ENCODE measurements around the gene DRC1. TPM values are rescaled to one million over a fixed set of nuclear protein-coding genes. Genes with fewer than 3 reads are reported as not detected.

DRC1 gene
- total and polyA plus RNA-seq, 7 donors: 0.06 to 0.54 TPM; not detected in 5

GRCh38 chr2:26482211-26483026 is 80.7 kb downstream of the DRC1 start:
- WGBS, 2 donors: 88 to 91% methylated on average over 30 of the region's 30 CpGs
- TF ChIP-seq EP300 (IDR thresholded peaks at IDR 0.05) (no peak), POLR2AphosphoS5 (IDR thresholded peaks at IDR 0.05) (no peak), POLR2A (IDR thresholded peaks at IDR 0.05) (no peak), CTCF (IDR thresholded peaks at IDR 0.05) (no peak)
- H3K9me3 ChIP-seq: no peaks in the 10 kb centered on the region
- intact Hi-C loops (cut with DNase I): no loop called here
- peaks cover 0 to 5% (median 0%) of the 10 kb centered on the region in 3 donors for H3K27me3 ChIP-seq
- H3K36me3 ChIP-seq: no peaks in the 10 kb centered on the region
- no peak for DNase-seq
- H3K4me3 ChIP-seq: no peak overlapping the region
- H3K4me1 ChIP-seq: no peaks in the 10 kb centered on the region
- no peak overlapping the region for H3K27ac ChIP-seq

GRCh38 chr2:26483027-26483326 is 81.3 kb downstream of the DRC1 start:
- peaks cover 0 to 5% (median 0%) of the 10 kb centered on the region in 3 donors for H3K27me3 ChIP-seq
- no peak for DNase-seq
- no peak overlapping the region for H3K27ac ChIP-seq
- no peaks in the 10 kb centered on the region for H3K4me1 ChIP-seq
- TF ChIP-seq POLR2AphosphoS5 (IDR thresholded peaks at IDR 0.05) (no peak), EP300 (IDR thresholded peaks at IDR 0.05) (no peak), POLR2A (IDR thresholded peaks at IDR 0.05) (no peak), CTCF (IDR thresholded peaks at IDR 0.05) (no peak)
- H3K36me3 ChIP-seq: no peaks in the 10 kb centered on the region
- WGBS, 2 donors: 94 to 97% methylated on average over 11 of the region's 11 CpGs
- intact Hi-C loops (cut with DNase I): no loop called here
- no peaks in the 10 kb centered on the region for H3K9me3 ChIP-seq
- H3K4me3 ChIP-seq: no peak overlapping the region

DNA sequence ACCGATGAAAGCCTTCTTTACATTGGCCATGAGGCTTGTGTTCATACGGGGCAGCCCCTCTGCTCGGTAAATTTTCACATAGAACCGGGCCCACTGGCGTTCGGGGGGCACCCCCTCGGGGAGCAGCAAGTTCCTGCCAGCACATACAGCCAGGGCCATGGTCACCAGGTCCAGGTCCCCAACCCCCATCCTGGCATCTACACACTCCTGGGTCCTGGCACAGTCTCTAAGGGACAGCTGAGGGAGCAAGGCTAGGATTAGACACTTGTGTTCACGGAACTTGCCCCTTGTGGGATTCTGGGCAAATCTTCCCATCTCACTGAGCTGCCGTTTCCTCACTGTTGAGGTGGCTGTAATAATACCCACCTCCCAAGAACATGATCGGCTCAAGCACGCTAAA is 81.8 kb downstream of the DRC1 start:
- Histone ChIP-seq H3K4me3 (no peak overlapping the region), H3K36me3 (no peaks in the 10 kb centered on the region), H3K27me3 (peaks cover 0 to 5% (median 0%) of the 10 kb centered on the region in 3 donors), H3K4me1 (no peaks in the 10 kb centered on the region), H3K9me3 (no peaks in the 10 kb centered on the region), H3K27ac (no peak overlapping the region)
- 86 to 88% methylated on average over 11 of the region's 11 CpGs for WGBS, 2 donors
- intact Hi-C loops (cut with DNase I): no loop called here
- DNase-seq: no peak
- no peak for TF ChIP-seq CTCF (IDR thresholded peaks at IDR 0.05)
- no peak for TF ChIP-seq POLR2A (IDR thresholded peaks at IDR 0.05)
- TF ChIP-seq EP300 (IDR thresholded peaks at IDR 0.05): no peak
- TF ChIP-seq POLR2AphosphoS5 (IDR thresholded peaks at IDR 0.05): no peak

DNA sequence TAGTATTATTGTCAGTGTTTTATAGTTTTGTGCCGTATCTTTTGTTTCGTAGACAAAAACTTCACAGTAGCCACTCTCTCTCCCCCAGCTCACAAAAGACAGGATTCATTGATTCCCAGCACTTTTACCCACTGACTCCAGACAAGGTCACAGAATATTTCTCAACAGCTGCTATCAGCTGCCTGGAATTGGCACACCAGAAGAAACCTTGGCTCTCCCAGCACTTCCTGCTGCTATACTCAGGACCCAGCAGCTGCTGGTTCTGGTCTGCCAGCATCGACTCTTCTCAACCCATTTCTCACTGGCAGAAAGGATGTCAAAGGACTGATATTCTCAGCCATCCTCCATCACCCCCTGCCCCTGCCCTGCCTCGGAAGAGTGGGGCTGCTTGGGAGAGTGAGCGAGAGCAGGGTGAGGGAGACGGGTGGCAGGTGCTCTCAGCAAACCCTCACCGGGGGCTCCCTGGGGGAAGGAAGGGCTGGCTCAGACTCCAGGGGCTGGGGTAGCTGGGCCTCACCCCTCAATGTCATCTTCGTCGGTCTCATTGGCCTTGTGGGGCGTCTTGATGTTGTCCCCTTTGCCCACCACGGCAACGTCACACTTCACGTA is 82.3 kb downstream of the DRC1 start:
- no peaks in the 10 kb centered on the region for H3K4me1 ChIP-seq
- H3K27ac ChIP-seq: no peak overlapping the region
- no peaks in the 10 kb centered on the region for H3K36me3 ChIP-seq
- peaks cover 0 to 5% (median 0%) of the 10 kb centered on the region in 3 donors for H3K27me3 ChIP-seq
- no peak for DNase-seq
- H3K9me3 ChIP-seq: no peaks in the 10 kb centered on the region
- intact Hi-C loops (cut with DNase I): no loop called here
- TF ChIP-seq EP300 (IDR thresholded peaks at IDR 0.05) (no peak), POLR2A (IDR thresholded peaks at IDR 0.05) (no peak), POLR2AphosphoS5 (IDR thresholded peaks at IDR 0.05) (no peak), CTCF (IDR thresholded peaks at IDR 0.05) (no peak)
- WGBS, 2 donors: 82 to 87% methylated on average over 13 of the region's 13 CpGs
- no peak overlapping the region for H3K4me3 ChIP-seq
